B cell (primary cell): Measurements from ENCODE around the gene RASA2. TPM values are rescaled to one million over a fixed set of nuclear protein-coding genes. Genes with fewer than 3 reads are reported as not detected.

Experiments used
- ATAC-seq: fragments of 200-7000 bp; cut with Tn5 transposase; one replicate; pipeline ENCODE4 v1.10.0; 2021; ENCODE audit warnings: low read depth, mild to moderate bottlenecking, moderate number of reproducible peaks, moderate library complexity
- CTCF ChIA-PET: fragments of 350-600 bp; sonication (Branson Sonifier 250); formaldehyde crosslinking; loops from one replicate; lab custom pipeline; 2021; ENCODE audit warnings: antibody characterized with exemption, inconsistent platforms; lab: Charles Lee
- POLR2A ChIA-PET: fragments of 350-600 bp; sonication (Branson Sonifier 250); formaldehyde crosslinking; loops from one replicate; lab custom pipeline; 2021; ENCODE audit warnings: antibody characterized with exemption; lab: Charles Lee
- DNase-seq: peaks from one replicate; pipeline ENCODE4 v3.0.0; 2013
- H2AFZ ChIP-seq: 2 replicates; pipeline ENCODE4 v1.6.1; 2012; ENCODE audit warnings: mild to moderate bottlenecking, low read depth, low read length; ENCODE audit not compliant: insufficient read depth, poor library complexity, severe bottlenecking
- H3K27ac ChIP-seq, 2 donors: 1 replicate in 1 of 2; 2 replicates in 1 of 2; pipeline ENCODE4 v1.5.1; 2012 to 2013; ENCODE audit warnings: low read length in 2 of 2, mild to moderate bottlenecking in 2 of 2, moderate library complexity in 1 of 2
- H3K27me3 ChIP-seq, 4 experiments: fragments of 200-600 bp in 1 of 4; sonication (generic) in 1 of 4; replicated peaks in 1 of 4; 1 replicate in 2 of 4; 2 replicates in 2 of 4; pipeline versions ENCODE4 v1.6.1 to v1.7.0; 2013 to 2016; ENCODE audit warnings: low read length in 3 of 4, mild to moderate bottlenecking in 2 of 4, mixed read lengths in 1 of 4, moderate library complexity in 1 of 4; ENCODE audit not compliant: insufficient read depth in 4 of 4, control insufficient read depth in 3 of 4; ENCODE audit errors: control extremely low read depth in 1 of 4
- H3K36me3 ChIP-seq, 2 experiments: replicated peaks in 1 of 2; 1 replicate in 1 of 2; 2 replicates in 1 of 2; pipeline versions ENCODE4 v1.6.1 to v1.7.1; 2013; ENCODE audit warnings: low read length in 1 of 2; ENCODE audit not compliant: insufficient read depth in 2 of 2, control insufficient read depth in 1 of 2; ENCODE audit errors: control extremely low read depth in 1 of 2, extremely low read depth in 1 of 2
- H3K4me1 ChIP-seq, 2 donors: fragments of 200-600 bp in 1 of 2; sonication (generic) in 1 of 2; 1 replicate in 1 of 2; 2 replicates in 1 of 2; pipeline versions ENCODE4 v1.5.1 to v1.6.1; 2013 to 2017; ENCODE audit warnings: low read length in 2 of 2; ENCODE audit not compliant: control insufficient read depth in 2 of 2, insufficient read depth in 2 of 2
- H3K4me2 ChIP-seq: replicated peaks from 2 replicates; pipeline ENCODE3; 2012; ENCODE audit warnings: mild to moderate bottlenecking, low read depth, low read length; ENCODE audit not compliant: poor library complexity, severe bottlenecking
- H3K4me3 ChIP-seq, 5 experiments: fragments of 200-600 bp in 1 of 5; sonication (generic) in 1 of 5; 1 replicate in 3 of 5; 2 replicates in 2 of 5; pipeline versions ENCODE4 v1.5.1 to v1.7.0; 2011 to 2016; ENCODE audit warnings: low read length in 4 of 5, mild to moderate bottlenecking in 4 of 5, low read depth in 2 of 5, control low read depth in 1 of 5, moderate library complexity in 1 of 5; ENCODE audit not compliant: insufficient read depth in 1 of 5; ENCODE audit errors: control extremely low read depth in 1 of 5, extremely low read depth in 1 of 5
- H3K79me2 ChIP-seq: fragments of 200-600 bp; sonication (generic); one replicate; pipeline ENCODE4 v1.6.0; 2016; ENCODE audit warnings: low read length; ENCODE audit not compliant: control insufficient read depth, insufficient read depth
- H3K9ac ChIP-seq: fragments of 200-600 bp; sonication (generic); 2 replicates; pipeline ENCODE4 v1.6.1; 2017; ENCODE audit warnings: mild to moderate bottlenecking, low read length, moderate library complexity
- H3K9me3 ChIP-seq, 3 donors: one replicate each; pipeline versions ENCODE4 v1.6.1 to v1.7.1; 2013; ENCODE audit warnings: low read length in 2 of 3; ENCODE audit not compliant: control insufficient read depth in 2 of 3, insufficient read depth in 1 of 3; ENCODE audit errors: control extremely low read depth in 1 of 3
- H4K20me1 ChIP-seq: 2 replicates; pipeline ENCODE4 v1.6.0; 2012; ENCODE audit warnings: mild to moderate bottlenecking, low read length; ENCODE audit not compliant: insufficient read depth, control insufficient read depth, poor library complexity, severe bottlenecking
- H3K27ac Mint-ChIP-seq: one replicate; pipeline ENCODE4 v1.8.0; 2021; ENCODE audit warnings: mixed read lengths
- H3K27me3 Mint-ChIP-seq: one replicate; pipeline ENCODE4 v1.8.0; 2021; ENCODE audit warnings: mixed read lengths
- H3K4me1 Mint-ChIP-seq: one replicate; pipeline ENCODE4 v1.8.0; 2021; ENCODE audit warnings: mixed read lengths
- H3K4me3 Mint-ChIP-seq: one replicate; pipeline ENCODE4 v1.8.0; 2021; ENCODE audit warnings: mixed read lengths
- H3K9me3 Mint-ChIP-seq: one replicate; pipeline ENCODE4 v1.8.0; 2022; ENCODE audit warnings: mixed read lengths; ENCODE audit not compliant: insufficient read depth
- CTCF ChIP-seq: fragments of 200-600 bp; IDR thresholded peaks from one replicate; pipeline ENCODE4 v1.8.0; 2022; ENCODE audit warnings: antibody characterized with exemption, mild to moderate bottlenecking
- EZH2 ChIP-seq: IDR thresholded peaks from 2 replicates; pipeline ENCODE4 v1.6.1; 2012; ENCODE audit warnings: borderline replicate concordance, low read depth, mild to moderate bottlenecking, moderate library complexity, low read length; ENCODE audit not compliant: insufficient read depth, poor library complexity, severe bottlenecking
- WGBS: methylation state at CpG from one replicate; pipeline ENCODE4 v1.1.5; 2013; ENCODE audit warnings: missing lambda C conversion rate; ENCODE audit not compliant: insufficient coverage; 5-methylcytosine and 5-hydroxymethylcytosine counted together
- intact Hi-C: fragments of 100-400 bp; cut with micrococcal nuclease; formaldehyde crosslinking; loops from one replicate; pipeline ENCODE4 v1.10.0; 2022
- polyA plus RNA-seq: library from polyadenylated mRNA; depleted of rRNA; stranded (reverse); fragments of >200 nt; gene quantifications from 2 replicates; pipeline ENCODE4 v1.2.3, GENCODE V29; 2012
- total RNA-seq, 2 donors: library from RNA; stranded (reverse); fragments of 120-200 nt in 1 of 2; gene quantifications; 1 replicate in 1 of 2; 2 replicates in 1 of 2; pipeline versions ENCODE4 v1.2.3 to v1.2.4, GENCODE V29; 2013 to 2022

Gene RASA2
- total and polyA plus RNA-seq, 2 donors (not counting 1 experiment from before 2014, with no cell fraction given) = 12.3 to 47.7 TPM

- POLR2A ChIA-PET = no interaction called here
- Mint-ChIP-seq H3K4me3 (no peak overlapping the region), H3K4me1 (no peaks in the 10 kb centered on the region), H3K27ac (no peak overlapping the region), H3K27me3 (peaks cover 7% of the 10 kb centered on the region), H3K9me3 (no peaks in the 10 kb centered on the region)
- Histone ChIP-seq H3K4me1 (no peaks in the 10 kb centered on the region), H3K4me2 (no peak overlapping the region), H3K27me3 (peaks cover 0 to 3% (median 0%) of the 10 kb centered on the region in 4 experiments), H3K27ac (no peak overlapping the region), H4K20me1 (no peaks in the 10 kb centered on the region), H3K79me2 (no peaks in the 10 kb centered on the region), H2AFZ (no peak overlapping the region), H3K36me3 (no peaks in the 10 kb centered on the region), H3K9me3 (peaks cover 0 to 2% (median 0%) of the 10 kb centered on the region in 3 donors), H3K4me3 (no peak overlapping the region), H3K9ac (no peak overlapping the region)
- intact Hi-C loops = no loop called here
- no peak for DNase-seq
- ATAC-seq = no peak
- TF ChIP-seq CTCF = no peak
- no peak for TF ChIP-seq EZH2
- CTCF ChIA-PET = interaction anchor here (0.7 to 0.9 kb wide), 2 partner anchors 90 to 188 kb away, joined by 3 read pairs; partner anchors contain the start of gene RNF7
- WGBS = 96% methylated on average over 7 of the region's 9 CpGs
Measured at GRCh38 chr3:141648055-141648910, 161.5 kb downstream of the RASA2 start.

GRCh38 chr3:141649871-141650270 is 163.0 kb downstream of the RASA2 start:
- ATAC-seq (no peak), DNase-seq (no peak)
- no peak overlapping the region for H3K27ac ChIP-seq
- Mint-ChIP-seq H3K9me3 (no peaks in the 10 kb centered on the region), H3K4me1 (no peaks in the 10 kb centered on the region), H3K27ac (no peak overlapping the region), H3K27me3 (peaks cover 7% of the 10 kb centered on the region), H3K4me3 (no peak overlapping the region)
- peaks cover 0 to 2% (median 0%) of the 10 kb centered on the region in 3 donors for H3K9me3 ChIP-seq
- H3K36me3 ChIP-seq = no peaks in the 10 kb centered on the region
- no peaks in the 10 kb centered on the region for H3K4me1 ChIP-seq
- CTCF ChIA-PET = no interaction called here
- TF ChIP-seq EZH2 (no peak), CTCF (no peak)
- H3K79me2 ChIP-seq = no peaks in the 10 kb centered on the region
- H3K9ac ChIP-seq = no peak overlapping the region
- 100% methylated on average over 1 of the region's 3 CpGs for WGBS
- H4K20me1 ChIP-seq = no peaks in the 10 kb centered on the region
- no peak overlapping the region for H3K4me3 ChIP-seq
- POLR2A ChIA-PET = no interaction called here
- intact Hi-C loops = no loop called here
- H3K4me2 ChIP-seq = no peak overlapping the region
- no peak overlapping the region for H2AFZ ChIP-seq
- H3K27me3 ChIP-seq = peaks cover 0 to 3% (median 0%) of the 10 kb centered on the region in 4 experiments
